ENCODE measurements around the gene SLC11A2. TPM values are rescaled to one million over a fixed set of nuclear protein-coding genes. Genes with fewer than 3 reads are reported as not detected.

Gene SLC11A2
- total and polyA plus RNA-seq, 2 of the 13 experiments (the other 11 are each of a cell fraction or from before 2014, with no cell fraction given), result 71.7 to 77.0 TPM

GRCh38 chr12:51025836-51026638 is at the start of gene SLC11A2 (continued):
- no peak for TF ChIP-seq RERE (CRISPR knock-in tag; IDR thresholded peaks at IDR 0.05; ENCODE audit: low read depth)
- peak; percentile 52; the same call in 1 of the 2 replicates for TF ChIP-seq HNF4G (IDR thresholded peaks at IDR 0.05; ENCODE audit: borderline replicate concordance, low read depth, low read length)
- TF ChIP-seq HNF4G (CRISPR knock-in tag; IDR thresholded peaks at IDR 0.05; ENCODE audit: borderline replicate concordance, low read depth), result peak; percentile 75
- 0 out of 2 replicates have a peak, but pooled peaks have one; percentile 26 for TF ChIP-seq YEATS2 (CRISPR knock-in tag; IDR thresholded peaks at IDR 0.05; ENCODE audit: borderline replicate concordance)
- TF ChIP-seq, protein P1, sequence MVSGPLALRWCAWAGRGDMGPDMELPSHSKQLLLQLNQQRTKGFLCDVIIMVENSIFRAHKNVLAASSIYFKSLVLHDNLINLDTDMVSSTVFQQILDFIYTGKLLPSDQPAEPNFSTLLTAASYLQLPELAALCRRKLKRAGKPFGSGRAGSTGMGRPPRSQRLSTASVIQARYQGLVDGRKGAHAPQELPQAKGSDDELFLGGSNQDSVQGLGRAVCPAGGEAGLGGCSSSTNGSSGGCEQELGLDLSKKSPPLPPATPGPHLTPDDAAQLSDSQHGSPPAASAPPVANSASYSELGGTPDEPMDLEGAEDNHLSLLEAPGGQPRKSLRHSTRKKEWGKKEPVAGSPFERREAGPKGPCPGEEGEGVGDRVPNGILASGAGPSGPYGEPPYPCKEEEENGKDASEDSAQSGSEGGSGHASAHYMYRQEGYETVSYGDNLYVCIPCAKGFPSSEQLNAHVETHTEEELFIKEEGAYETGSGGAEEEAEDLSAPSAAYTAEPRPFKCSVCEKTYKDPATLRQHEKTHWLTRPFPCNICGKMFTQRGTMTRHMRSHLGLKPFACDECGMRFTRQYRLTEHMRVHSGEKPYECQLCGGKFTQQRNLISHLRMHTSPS (CRISPR knock-in tag; IDR thresholded peaks at IDR 0.05; ENCODE audit: low read depth), result peak; percentile 68; the same call in 1 of the 2 replicates
- TF ChIP-seq, protein P2, sequence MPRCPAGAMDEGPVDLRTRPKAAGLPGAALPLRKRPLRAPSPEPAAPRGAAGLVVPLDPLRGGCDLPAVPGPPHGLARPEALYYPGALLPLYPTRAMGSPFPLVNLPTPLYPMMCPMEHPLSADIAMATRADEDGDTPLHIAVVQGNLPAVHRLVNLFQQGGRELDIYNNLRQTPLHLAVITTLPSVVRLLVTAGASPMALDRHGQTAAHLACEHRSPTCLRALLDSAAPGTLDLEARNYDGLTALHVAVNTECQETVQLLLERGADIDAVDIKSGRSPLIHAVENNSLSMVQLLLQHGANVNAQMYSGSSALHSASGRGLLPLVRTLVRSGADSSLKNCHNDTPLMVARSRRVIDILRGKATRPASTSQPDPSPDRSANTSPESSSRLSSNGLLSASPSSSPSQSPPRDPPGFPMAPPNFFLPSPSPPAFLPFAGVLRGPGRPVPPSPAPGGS (CRISPR knock-in tag; IDR thresholded peaks at IDR 0.05), result peak; percentile 84
- TF ChIP-seq TEAD3 (CRISPR knock-in tag; optimal IDR thresholded peaks at IDR 0.05; ENCODE audit: borderline replicate concordance), result peak; percentile 71
- TF ChIP-seq DPF2 (CRISPR knock-in tag; IDR thresholded peaks at IDR 0.05; ENCODE audit: borderline replicate concordance, low read depth), result no peak
- no peak for TF ChIP-seq NFIC (IDR thresholded peaks at IDR 0.05; ENCODE audit: low read length)
- peak; percentile 64; the same call in 1 of the 2 replicates for TF ChIP-seq DR1 (CRISPR knock-in tag; IDR thresholded peaks at IDR 0.05)
- TF ChIP-seq SIN3B (IDR thresholded peaks at IDR 0.05; ENCODE audit: low read length), result no peak
- TF ChIP-seq ZNF546 (CRISPR knock-in tag; conservative IDR thresholded peaks at IDR 0.05), result no peak
- no peak for TF ChIP-seq HDAC2 (CRISPR knock-in tag; IDR thresholded peaks at IDR 0.05)
- TF ChIP-seq, protein P3, sequence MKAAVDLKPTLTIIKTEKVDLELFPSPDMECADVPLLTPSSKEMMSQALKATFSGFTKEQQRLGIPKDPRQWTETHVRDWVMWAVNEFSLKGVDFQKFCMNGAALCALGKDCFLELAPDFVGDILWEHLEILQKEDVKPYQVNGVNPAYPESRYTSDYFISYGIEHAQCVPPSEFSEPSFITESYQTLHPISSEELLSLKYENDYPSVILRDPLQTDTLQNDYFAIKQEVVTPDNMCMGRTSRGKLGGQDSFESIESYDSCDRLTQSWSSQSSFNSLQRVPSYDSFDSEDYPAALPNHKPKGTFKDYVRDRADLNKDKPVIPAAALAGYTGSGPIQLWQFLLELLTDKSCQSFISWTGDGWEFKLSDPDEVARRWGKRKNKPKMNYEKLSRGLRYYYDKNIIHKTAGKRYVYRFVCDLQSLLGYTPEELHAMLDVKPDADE (CRISPR knock-in tag; IDR thresholded peaks at IDR 0.05), result peak; percentile 35; the same call in 1 of the 2 replicates
- TF ChIP-seq HOXA7 (CRISPR knock-in tag; IDR thresholded peaks at IDR 0.05), result no peak
- TF ChIP-seq ZNF614 (CRISPR knock-in tag; IDR thresholded peaks at IDR 0.05; ENCODE audit: borderline replicate concordance), result peak; percentile 32; the same call in 1 of the 2 replicates
- no peak for TF ChIP-seq ZNF432 (CRISPR knock-in tag; IDR thresholded peaks at IDR 0.05; ENCODE audit: borderline replicate concordance)
- TF ChIP-seq ZNF570 (CRISPR knock-in tag; IDR thresholded peaks at IDR 0.05; ENCODE audit: borderline replicate concordance), result no peak
- no peak for TF ChIP-seq ZNF207 (IDR thresholded peaks at IDR 0.05; ENCODE audit: borderline replicate concordance)
- TF ChIP-seq ZNF253 (CRISPR knock-in tag; IDR thresholded peaks at IDR 0.05; ENCODE audit: borderline replicate concordance), result peak; percentile 81; the same call in 1 of the 2 replicates

Data from HepG2 (cell line).